IPS-20b (cell line): ENCODE measurements around the gene IDE.
"Not testable (repeated sequence)": the region's sequence is repeated elsewhere in the genome, so short reads cannot be mapped to it uniquely, and the experiment has no call there.

ENCODE experiments used
- H3K27ac ChIP-seq: one replicate; pipeline ENCODE4 v1.5.1; 2013; ENCODE audit warnings: low read length
- H3K27me3 ChIP-seq: 2 replicates; pipeline ENCODE4 v1.6.1; 2013; ENCODE audit warnings: mild to moderate bottlenecking, low read length, inconsistent platforms; ENCODE audit not compliant: insufficient read depth
- H3K36me3 ChIP-seq: 2 replicates; pipeline ENCODE4 v1.6.1; 2013; ENCODE audit warnings: low read depth, mild to moderate bottlenecking, inconsistent platforms, low read length, moderate library complexity; ENCODE audit not compliant: insufficient read depth
- H3K4me1 ChIP-seq: 2 replicates; pipeline ENCODE4 v1.6.1; 2013; ENCODE audit warnings: mild to moderate bottlenecking, control low read depth, inconsistent platforms, low read length, moderate library complexity; ENCODE audit not compliant: insufficient read depth
- H3K4me3 ChIP-seq: 2 replicates; pipeline ENCODE4 v1.5.1; 2013; ENCODE audit warnings: mild to moderate bottlenecking, low read length, inconsistent platforms
- H3K9ac ChIP-seq: 2 replicates; pipeline ENCODE4 v1.6.1; 2013; ENCODE audit warnings: low read depth, mild to moderate bottlenecking, inconsistent platforms, low read length, moderate library complexity
- H3K9me3 ChIP-seq: 2 replicates; pipeline ENCODE4 v1.6.1; 2013; ENCODE audit warnings: mild to moderate bottlenecking, low read depth, low read length, inconsistent platforms; ENCODE audit not compliant: insufficient read depth

IDE gene

GRCh38 chr10:92582347-92582746 is 8.5 kb upstream of the IDE start:
- not testable (repeated sequence) for H3K36me3 ChIP-seq, H3K27me3 ChIP-seq, H3K9me3 ChIP-seq, H3K27ac ChIP-seq, H3K4me1 ChIP-seq, H3K4me3 ChIP-seq, H3K9ac ChIP-seq

- H3K9ac ChIP-seq: no peak overlapping the region
- no peaks in the 10 kb centered on the region for H3K36me3 ChIP-seq
- peaks cover 11% of the 10 kb centered on the region for H3K4me1 ChIP-seq
- H3K27ac ChIP-seq: no peak overlapping the region
- H3K27me3 ChIP-seq: peaks cover 7% of the 10 kb centered on the region; the same call in 1 of the 2 replicates
- H3K4me3 ChIP-seq: no peak overlapping the region
- no peaks in the 10 kb centered on the region for H3K9me3 ChIP-seq
These were observed 2.1 kb upstream of the IDE start for GRCh38 chr10:92575961-92576360.

GRCh38 chr10:92574548-92575261 is 812 bp upstream of the IDE start:
- no peaks in the 10 kb centered on the region for H3K9me3 ChIP-seq
- peak overlapping the region; percentile 90; the same call in 1 of the 2 replicates for H3K9ac ChIP-seq
- H3K4me3 ChIP-seq: peak overlapping the region; percentile 84
- H3K27me3 ChIP-seq: peaks cover 7% of the 10 kb centered on the region; the same call in 1 of the 2 replicates
- H3K27ac ChIP-seq: peak overlapping the region; percentile 40
- H3K36me3 ChIP-seq: no peaks in the 10 kb centered on the region
- H3K4me1 ChIP-seq: peaks cover 11% of the 10 kb centered on the region

GRCh38 chr10:92573091-92573797 is 649 bp downstream of the IDE start:
- Histone ChIP-seq H3K27ac (no peak overlapping the region), H3K9me3 (no peaks in the 10 kb centered on the region), H3K4me3 (peak overlapping the region; percentile 84), H3K36me3 (peaks cover 6% of the 10 kb centered on the region; the same call in 1 of the 2 replicates), H3K4me1 (peaks cover 11% of the 10 kb centered on the region), H3K27me3 (peaks cover 7% of the 10 kb centered on the region; the same call in 1 of the 2 replicates), H3K9ac (peak overlapping the region; percentile 90)

GRCh38 chr10:92572362-92573090 is 1.4 kb downstream of the IDE start:
- H3K36me3 ChIP-seq: peaks cover 6% of the 10 kb centered on the region; the same call in 1 of the 2 replicates
- no peak overlapping the region for H3K27ac ChIP-seq
- H3K9ac ChIP-seq: peak overlapping the region; percentile 90; the same call in 1 of the 2 replicates
- peak overlapping the region; percentile 84 for H3K4me3 ChIP-seq
- H3K27me3 ChIP-seq: peaks cover 7% of the 10 kb centered on the region; the same call in 1 of the 2 replicates
- no peaks in the 10 kb centered on the region for H3K9me3 ChIP-seq
- H3K4me1 ChIP-seq: peaks cover 17% of the 10 kb centered on the region

GRCh38 chr10:92571649-92572048 is 2.2 kb downstream of the IDE start:
- peaks cover 10% of the 10 kb centered on the region; the same call in 1 of the 2 replicates for H3K36me3 ChIP-seq
- H3K4me3 ChIP-seq: peak overlapping the region; percentile 84; the same call in 1 of the 2 replicates
- no peak overlapping the region for H3K9ac ChIP-seq
- peaks cover 7% of the 10 kb centered on the region; the same call in 1 of the 2 replicates for H3K27me3 ChIP-seq
- H3K27ac ChIP-seq: no peak overlapping the region
- H3K9me3 ChIP-seq: no peaks in the 10 kb centered on the region
- H3K4me1 ChIP-seq: peaks cover 20% of the 10 kb centered on the region

GRCh38 chr10:92569663-92570062 is 4.2 kb downstream of the IDE start:
- H3K27me3 ChIP-seq, H3K36me3 ChIP-seq, H3K27ac ChIP-seq, H3K4me3 ChIP-seq, H3K9me3 ChIP-seq, H3K9ac ChIP-seq: not testable (repeated sequence)
- peaks cover 20% of the 10 kb centered on the region for H3K4me1 ChIP-seq

GRCh38 chr10:92569071-92569470 is 4.8 kb downstream of the IDE start:
- H3K36me3 ChIP-seq: peaks cover 13% of the 10 kb centered on the region
- H3K27ac ChIP-seq: no peak overlapping the region

GRCh38 chr10:92567952-92568600 is 5.8 kb downstream of the IDE start:
- Histone ChIP-seq H3K9ac (peak overlapping the region; percentile 19; the same call in 1 of the 2 replicates), H3K4me3 (no peak overlapping the region), H3K27me3 (peaks cover 4% of the 10 kb centered on the region; the same call in 1 of the 2 replicates), H3K27ac (no peak overlapping the region), H3K36me3 (peaks cover 15% of the 10 kb centered on the region), H3K4me1 (peaks cover 20% of the 10 kb centered on the region), H3K9me3 (no peaks in the 10 kb centered on the region)

More at GRCh38 chr10:92569071-92569470, 4.8 kb downstream of the IDE start:
- H3K9ac ChIP-seq: no peak overlapping the region
- no peak overlapping the region for H3K4me3 ChIP-seq
- H3K4me1 ChIP-seq: peaks cover 20% of the 10 kb centered on the region
- H3K9me3 ChIP-seq: no peaks in the 10 kb centered on the region
- H3K27me3 ChIP-seq: peaks cover 7% of the 10 kb centered on the region; the same call in 1 of the 2 replicates

- Histone ChIP-seq H3K36me3 (peaks cover 22% of the 10 kb centered on the region), H3K27me3 (no peaks in the 10 kb centered on the region), H3K4me1 (peaks cover 2% of the 10 kb centered on the region; the same call in 1 of the 2 replicates), H3K27ac (no peak overlapping the region), H3K9me3 (peaks cover 4% of the 10 kb centered on the region; the same call in 1 of the 2 replicates), H3K9ac (no peak overlapping the region), H3K4me3 (no peak overlapping the region)
These were observed 11.5 kb downstream of the IDE start for GRCh38 chr10:92562424-92562823.

GRCh38 chr10:92559046-92559445 is 14.8 kb downstream of the IDE start:
- peaks cover 4% of the 10 kb centered on the region; the same call in 1 of the 2 replicates for H3K9me3 ChIP-seq
- H3K4me1 ChIP-seq: no peaks in the 10 kb centered on the region
- H3K9ac ChIP-seq: no peak overlapping the region; the same call in 1 of the 2 replicates
- peaks cover 24% of the 10 kb centered on the region for H3K36me3 ChIP-seq
- H3K27me3 ChIP-seq: no peaks in the 10 kb centered on the region
- no peak overlapping the region for H3K27ac ChIP-seq
- H3K4me3 ChIP-seq: no peak overlapping the region
